VCaP (cell line): Measurements from ENCODE around the gene CYBA.
A peak's percentile ranks its signal among the peaks of the same experiment; 100 is the strongest.

Experiments used
- H3K27ac ChIP-seq: fragments of 450-650 bp; 2 replicates; pipeline ENCODE4 v1.5.1; 2017
- CTCF ChIP-seq: fragments of 450-650 bp; conservative IDR thresholded peaks from 2 replicates; pipeline ENCODE4 v1.5.1; 2017; ENCODE audit warnings: mild to moderate bottlenecking, moderate library complexity

CYBA gene

GRCh38 chr16:88629835-88630234 is 21.0 kb downstream of the CYBA start:
- TF ChIP-seq CTCF: no peak
- no peak overlapping the region for H3K27ac ChIP-seq

GRCh38 chr16:88628512-88628974 is 22.3 kb downstream of the CYBA start:
- H3K27ac ChIP-seq: no peak overlapping the region
- TF ChIP-seq CTCF: peak; percentile 25; the same call in 1 of the 2 replicates

GRCh38 chr16:88627531-88628411 is 23.1 kb downstream of the CYBA start:
- TF ChIP-seq CTCF: no peak
- no peak overlapping the region for H3K27ac ChIP-seq

- no peak overlapping the region for H3K27ac ChIP-seq
- no peak for TF ChIP-seq CTCF
Observed at GRCh38 chr16:88626646-88627045, 24.2 kb downstream of the CYBA start.

- no peak for TF ChIP-seq CTCF
- H3K27ac ChIP-seq: no peak overlapping the region
Observed at GRCh38 chr16:88624977-88625576, 25.8 kb downstream of the CYBA start.

GRCh38 chr16:88624481-88624880 is 26.4 kb downstream of the CYBA start:
- TF ChIP-seq CTCF: no peak
- no peak overlapping the region for H3K27ac ChIP-seq

GRCh38 chr16:88623858-88624257 is 27.0 kb downstream of the CYBA start:
- H3K27ac ChIP-seq: no peak overlapping the region
- no peak for TF ChIP-seq CTCF
